Activated CD8-positive, alpha-beta memory T cell treated with anti-CD3 and anti-CD28 coated beads, Interleukin-2, amount 50 U/mL, for 48 hours (primary cell): ENCODE measurements around the gene SPATS2L.

Experiments
- DNase-seq: peaks from one replicate; pipeline ENCODE4 v3.0.0-alpha.2; 2020

Gene SPATS2L

DNA sequence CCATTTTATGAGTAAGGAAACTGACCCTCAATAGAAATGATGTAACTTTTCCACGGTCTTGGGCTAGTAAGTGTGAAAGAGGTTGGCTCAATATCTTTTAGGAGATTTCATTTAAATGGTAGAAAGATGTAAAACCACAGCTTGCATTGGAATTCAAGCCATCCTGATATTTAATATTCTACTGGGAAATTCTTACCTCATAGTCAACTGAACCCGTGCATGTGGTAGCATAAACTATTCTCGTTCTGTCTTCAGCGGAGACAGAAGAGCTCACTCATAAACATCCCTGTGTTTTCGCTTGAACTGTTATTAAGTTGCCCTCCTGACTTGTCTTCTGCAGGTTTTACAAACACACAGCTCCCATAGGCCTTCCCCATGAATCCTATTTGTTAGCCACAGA lies 8.5 kb upstream of the SPATS2L start:
- no peak for DNase-seq

- no peak for DNase-seq
Observed at GRCh38 chr2:200298816-200299215, 7.7 kb upstream of the SPATS2L start.

GRCh38 chr2:200300065-200300464 lies 6.4 kb upstream of the SPATS2L start:
- no peak for DNase-seq

DNA sequence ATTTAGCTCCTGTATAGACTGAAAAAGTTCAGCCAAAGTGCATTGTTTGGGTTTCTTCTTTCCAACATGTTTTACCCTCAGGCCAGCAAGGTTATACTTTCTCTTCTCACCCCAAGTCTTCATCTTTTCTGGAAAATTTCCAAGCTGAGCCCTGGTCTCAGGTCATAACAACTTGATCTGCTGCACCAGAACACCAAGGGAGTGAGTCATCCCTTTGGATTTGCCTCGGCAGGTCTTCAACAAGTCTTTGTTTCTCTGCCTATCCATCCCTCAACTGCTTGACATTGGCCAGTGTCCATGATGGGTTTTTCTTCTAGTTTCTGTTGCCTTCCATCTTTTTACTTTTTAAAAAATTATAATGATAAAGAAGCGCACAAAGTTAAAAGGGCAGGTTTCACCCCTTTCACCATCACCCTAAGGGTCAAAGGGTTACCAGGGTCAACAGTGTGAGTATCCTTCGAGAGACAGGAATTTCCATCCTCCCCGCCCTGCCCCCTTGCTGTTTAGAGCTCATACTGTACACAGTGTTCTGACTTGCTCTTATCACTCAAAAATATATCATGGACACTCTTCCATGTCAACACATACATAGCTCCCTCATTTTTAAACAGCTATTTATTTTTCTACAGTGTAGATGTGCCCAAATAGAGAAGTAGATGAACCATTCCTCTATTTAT lies 5.7 kb upstream of the SPATS2L start:
- no peak for DNase-seq

DNA sequence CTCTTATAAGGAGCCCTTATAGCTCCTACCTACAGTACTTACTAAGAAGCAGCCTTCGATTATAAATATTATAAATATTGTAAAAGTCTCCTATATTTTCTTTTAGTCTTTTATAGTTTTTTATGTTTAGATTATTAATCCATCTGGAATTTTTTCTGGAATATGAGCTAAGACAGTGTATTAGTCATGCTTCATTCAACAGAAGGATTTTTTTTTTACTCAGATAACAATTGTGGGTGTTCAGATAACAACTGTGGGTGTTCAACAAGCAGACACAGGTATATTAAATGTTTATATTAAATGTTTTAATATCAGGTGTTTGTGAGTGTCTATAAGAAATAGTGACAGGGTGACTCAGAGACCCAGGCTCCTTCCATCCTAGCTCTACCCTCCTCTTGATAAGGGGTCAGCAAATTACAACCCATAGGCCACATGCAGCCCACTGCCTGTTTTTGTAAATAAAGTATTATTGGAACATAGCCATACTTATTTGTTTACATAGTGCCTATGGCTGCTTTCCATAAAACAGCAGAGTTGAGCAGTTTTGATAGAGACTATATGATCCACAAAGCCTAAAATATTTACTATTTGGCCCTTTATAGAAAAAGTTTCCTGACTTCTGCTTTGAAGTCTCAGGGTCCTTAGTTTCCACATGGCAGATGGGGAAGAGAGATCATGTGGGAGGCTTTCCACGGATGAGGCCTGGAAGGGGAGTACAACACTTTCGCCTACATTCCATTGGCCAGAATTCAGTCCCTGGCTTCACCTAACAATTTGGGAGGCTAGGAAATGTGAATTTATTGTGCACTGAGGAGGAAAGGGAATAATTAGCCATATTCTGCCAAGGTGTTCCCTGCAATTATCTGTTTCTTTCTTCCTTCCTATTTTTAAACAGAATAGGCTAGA lies 4.3 kb upstream of the SPATS2L start:
- no peak for DNase-seq

GRCh38 chr2:200302940-200303727 lies 3.4 kb upstream of the SPATS2L start:
- no peak for DNase-seq

DNA sequence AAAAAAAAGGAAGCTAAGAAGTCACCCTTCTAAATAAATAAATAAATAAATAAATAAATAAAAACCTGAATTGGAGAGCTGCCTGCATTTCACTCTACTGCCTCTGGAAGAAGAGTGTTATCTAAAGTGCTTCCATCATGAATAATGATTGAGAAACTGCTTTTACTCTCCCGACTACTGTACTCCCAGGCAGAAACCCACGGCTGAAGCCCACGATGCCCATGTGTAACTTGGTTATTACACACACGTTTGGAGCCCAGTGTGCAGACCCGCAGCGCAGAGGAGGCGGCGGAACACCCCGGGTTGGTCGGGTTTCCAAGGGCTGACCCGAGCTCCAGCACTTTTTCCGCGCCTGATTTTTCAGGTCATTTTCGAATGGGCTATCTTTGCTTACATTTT lies 697 bp upstream of the SPATS2L start:
- DNase-seq, result peak; percentile 54

DNA sequence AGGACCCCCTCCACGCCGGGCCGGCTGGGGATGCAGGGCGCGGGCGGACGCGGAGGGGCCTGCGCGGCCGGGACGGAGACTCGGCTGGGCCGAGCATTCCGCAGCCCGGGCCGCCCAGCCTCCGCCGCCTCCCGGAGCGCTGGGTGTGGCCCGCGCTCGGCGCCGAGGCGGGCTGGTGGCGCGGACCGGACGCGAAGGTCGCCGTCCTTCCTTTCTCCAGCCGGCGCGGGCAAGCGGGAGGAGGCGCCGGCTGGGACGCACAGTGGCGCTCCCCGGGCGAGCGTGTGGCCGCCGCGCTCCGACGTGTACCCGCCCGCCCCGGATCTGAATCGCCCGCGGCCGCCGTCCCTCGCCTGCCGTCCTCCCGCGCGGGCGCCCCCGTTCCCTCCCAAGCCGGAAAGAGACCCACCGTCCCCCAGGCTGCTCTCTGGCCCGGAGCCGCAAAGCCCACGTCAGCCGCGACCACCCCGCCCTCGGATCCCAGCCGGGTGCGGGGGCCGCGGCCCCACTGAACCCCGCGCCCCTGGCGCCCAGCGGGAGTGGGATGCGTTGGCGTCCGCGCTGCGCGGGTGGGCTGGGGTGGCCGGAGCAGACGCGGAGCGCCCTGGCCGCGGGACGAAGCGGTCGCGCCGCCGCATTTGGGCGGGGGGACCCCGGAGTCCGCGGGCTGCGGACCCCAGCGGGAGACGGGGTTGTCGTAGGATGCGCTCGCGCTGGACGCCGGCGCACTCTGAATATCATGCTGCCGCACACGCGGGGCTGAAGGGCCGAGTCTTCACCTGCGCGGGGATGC lies 634 bp downstream of the SPATS2L start:
- DNase-seq, result peak; percentile 69

DNA sequence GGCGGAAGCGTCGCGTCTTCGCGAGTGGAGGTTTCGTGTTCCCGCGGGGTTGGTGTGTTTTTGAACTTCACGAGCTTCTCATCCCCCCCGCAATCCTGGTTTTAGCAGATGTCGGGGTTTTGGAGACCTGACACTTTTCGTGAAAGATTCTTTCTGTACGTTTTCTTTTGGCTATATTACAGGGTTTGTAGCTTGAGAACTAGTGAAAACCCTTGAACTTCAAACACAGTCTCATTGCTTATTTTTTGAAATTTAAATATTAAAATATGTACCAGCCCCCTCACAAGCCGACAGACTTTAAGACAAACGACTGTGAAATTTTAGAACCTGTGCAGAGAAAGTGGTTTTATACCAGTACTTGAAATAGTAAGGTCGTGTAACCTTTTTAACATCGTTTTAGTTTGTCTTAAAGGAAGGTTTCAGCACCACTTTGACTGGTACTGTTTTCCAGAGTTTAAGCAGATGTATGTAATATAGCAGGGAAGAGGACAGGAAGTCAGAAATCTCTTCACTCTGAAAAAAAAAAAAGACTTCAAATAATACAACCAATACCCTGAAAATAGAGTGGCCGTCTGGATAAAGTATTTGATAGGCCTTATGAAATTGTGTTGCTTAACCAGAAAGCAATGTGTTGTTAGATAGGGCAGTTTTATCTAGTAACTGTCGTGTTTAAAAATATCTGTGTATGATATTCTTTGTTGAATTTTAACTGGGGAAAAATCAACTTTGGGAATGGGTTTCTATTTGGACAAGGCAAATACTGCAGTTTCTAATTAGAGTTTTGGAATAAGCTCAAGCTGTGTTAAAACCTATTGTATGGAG lies 1.4 kb downstream of the SPATS2L start:
- DNase-seq, result no peak

DNA sequence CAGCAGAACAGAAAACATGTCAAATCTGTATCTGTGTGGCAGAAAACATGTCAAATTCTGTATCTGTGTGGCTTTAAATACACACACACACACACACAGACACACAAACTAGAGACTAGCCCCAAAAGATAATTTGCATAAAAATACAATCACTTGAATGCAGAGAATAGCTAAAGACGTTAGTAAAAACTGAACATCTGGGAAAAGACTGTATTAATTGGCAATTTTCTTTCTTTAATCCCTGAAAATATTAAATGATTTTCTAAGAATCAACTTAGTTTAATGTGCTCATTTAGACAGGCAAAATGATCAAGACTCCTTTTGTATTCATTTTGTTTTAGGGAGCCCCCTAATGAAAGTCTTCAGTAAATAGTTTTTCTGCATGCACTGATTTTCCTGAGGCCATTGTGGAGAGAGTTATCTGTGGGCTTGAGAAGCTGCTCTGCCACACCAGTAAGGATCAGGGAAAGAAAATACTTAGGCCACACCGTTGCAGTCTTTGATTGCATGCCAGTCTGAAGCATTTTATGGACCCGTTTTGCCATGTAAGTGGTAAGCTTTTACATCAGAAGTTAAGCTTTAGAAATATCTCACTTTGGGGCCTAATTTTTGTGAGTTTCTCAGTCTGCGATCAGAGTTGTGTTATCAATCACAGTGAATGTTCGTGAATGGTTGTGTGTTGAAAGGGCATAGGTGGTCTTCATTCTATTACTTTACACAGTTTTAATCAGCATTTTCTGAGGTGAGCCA lies 2.2 kb downstream of the SPATS2L start:
- DNase-seq, result no peak

- no peak for DNase-seq
Observed at GRCh38 chr2:200309296-200310049, 3.0 kb downstream of the SPATS2L start.

GRCh38 chr2:200310545-200310971 lies 4.1 kb downstream of the SPATS2L start:
- no peak for DNase-seq

DNA sequence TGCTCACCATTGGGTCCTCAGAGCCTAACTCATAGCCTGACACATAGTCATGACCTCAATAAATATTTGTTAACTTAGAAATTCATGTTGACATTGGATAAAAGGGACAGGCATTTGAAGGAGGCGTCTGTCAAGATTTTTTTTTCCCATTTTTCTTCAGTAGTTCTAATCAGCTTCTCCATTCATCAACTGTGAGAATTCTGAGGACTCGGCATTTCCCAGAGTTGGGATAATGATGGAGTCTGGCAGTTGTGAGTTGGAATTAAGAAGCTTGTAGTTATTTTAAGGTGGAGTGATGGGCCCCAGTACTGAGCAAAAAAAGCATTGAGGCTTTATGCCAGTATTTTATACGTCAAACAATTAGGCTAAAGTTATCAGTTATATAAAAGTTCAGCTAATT lies 4.6 kb downstream of the SPATS2L start:
- DNase-seq, result no peak

GRCh38 chr2:200314976-200315567 lies 8.6 kb downstream of the SPATS2L start:
- no peak for DNase-seq

DNA sequence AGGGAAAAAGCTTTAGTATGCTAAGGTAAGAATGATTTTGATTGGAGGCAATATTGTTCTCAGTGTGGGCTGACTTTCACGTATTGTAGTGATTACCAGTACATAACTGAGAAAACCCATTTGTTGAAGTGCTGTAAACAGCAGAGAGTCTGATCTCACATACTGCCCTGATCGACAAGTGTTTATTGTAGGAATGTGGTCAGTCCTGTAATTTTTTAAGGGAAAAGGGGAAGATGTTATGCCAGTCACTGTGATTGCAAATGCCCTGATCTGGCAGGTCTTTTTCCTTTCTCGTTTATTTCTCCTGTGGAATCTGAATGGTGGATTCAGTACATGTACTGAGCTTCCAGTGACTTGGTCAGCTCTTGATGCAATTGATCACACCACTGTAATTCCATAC lies 11.5 kb downstream of the SPATS2L start:
- DNase-seq, result no peak

GRCh38 chr2:200318940-200319435 lies 12.5 kb downstream of the SPATS2L start:
- DNase-seq, result no peak

GRCh38 chr2:200319548-200320337 lies 13.2 kb downstream of the SPATS2L start:
- DNase-seq, result no peak

DNA sequence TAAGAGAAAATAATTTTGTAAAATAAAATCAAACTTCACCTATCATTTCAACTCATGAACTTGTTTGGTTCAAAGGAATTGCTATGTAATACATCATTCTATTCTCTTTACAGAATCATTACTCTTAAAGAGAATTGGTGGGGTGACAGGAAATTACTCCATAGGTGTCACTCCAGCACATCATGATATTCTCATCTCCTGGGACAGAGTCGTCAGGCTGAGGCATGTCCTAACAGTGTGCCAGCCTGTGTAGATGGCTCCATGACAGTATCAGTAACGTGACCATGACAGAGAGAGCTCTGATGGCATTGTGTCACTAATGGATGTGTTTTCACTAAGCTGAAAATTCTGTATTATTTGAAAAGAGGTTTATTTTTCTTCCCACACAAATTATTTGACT lies 13.9 kb downstream of the SPATS2L start:
- no peak for DNase-seq

DNA sequence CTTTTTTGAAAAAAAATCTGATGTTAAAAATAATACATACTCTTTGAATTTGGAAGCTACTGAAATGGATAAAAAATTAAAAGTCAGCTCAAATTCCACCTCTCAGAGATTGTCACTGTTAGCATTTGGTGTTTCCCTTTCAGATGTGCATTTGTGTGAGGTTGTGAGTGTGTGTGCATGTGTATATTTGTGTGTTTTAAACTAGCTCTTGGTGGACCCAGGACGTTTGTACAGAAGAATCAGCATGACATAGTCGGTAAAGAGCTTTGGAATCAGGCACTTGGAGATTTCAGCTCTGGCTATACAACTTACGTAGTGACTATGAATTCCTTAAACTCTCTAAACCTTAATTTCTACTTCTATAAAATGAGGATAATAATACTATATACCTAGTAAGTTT lies 14.5 kb downstream of the SPATS2L start:
- no peak for DNase-seq
